OCI-M1 (cell line): Measurements from ENCODE around the gene POU6F2.

ENCODE experiments used
- DNase-seq: peaks from one replicate; lab custom pipeline; 2025; lab: John Stamatoyannopoulos, UW

POU6F2 gene

GRCh38 chr7:39509912-39510311 lies 532.2 kb downstream of the POU6F2 start:
- DNase-seq, result peak; percentile 7

- no peak for DNase-seq
Observed at GRCh38 chr7:39510864-39511354, 533.2 kb downstream of the POU6F2 start.

GRCh38 chr7:39515534-39516228 lies 538.0 kb downstream of the POU6F2 start:
- DNase-seq, result peak; percentile 67

GRCh38 chr7:39516498-39516897 lies 538.8 kb downstream of the POU6F2 start:
- no peak for DNase-seq

GRCh38 chr7:39517240-39517639 lies 539.5 kb downstream of the POU6F2 start:
- no peak for DNase-seq
